Right ventricle myocardium superior (tissue), 1 donor: ENCODE measurements around the gene WNT3A. TPM values are rescaled to one million over a fixed set of nuclear protein-coding genes. Genes with fewer than 3 reads are reported as not detected.
A peak's percentile ranks its signal among the peaks of the same experiment; 100 is the strongest.

Experiments used
- ATAC-seq: fragments of 200-7000 bp; cut with Tn5 transposase; one replicate; pipeline ENCODE4 v1.9.1; 2020; ENCODE audit warnings: mild to moderate bottlenecking; ENCODE audit not compliant: poor library complexity
- DNase-seq: peaks from one replicate; pipeline ENCODE4 v3.0.0-alpha.2; 2020
- intact Hi-C: fragments of 100-400 bp; cut with DNase I; formaldehyde crosslinking; loops from one replicate; pipeline ENCODE4 v1.11.2; 2022
- total RNA-seq: library from RNA; stranded (reverse); fragmentation: NEBNext Ultra II Directional; extraction: Animal tissue kit (Norgen Biotek cat#: 25700); gene quantifications from one replicate; pipeline ENCODE4 v1.2.1, GENCODE V29; 2021
- donor health status: DM: no; HTN: yes; CAD: no; lungs with severe emphysema.

Gene WNT3A
- total RNA-seq, 1 donor from 2014 or later: not detected

GRCh38 chr1:228085287-228085951 lies 78.6 kb downstream of the WNT3A start:
- peak; percentile 36 for DNase-seq
- intact Hi-C loops: no loop called here
- peak; percentile 3 for ATAC-seq

- ATAC-seq (no peak), DNase-seq (peak; percentile 65)
These were observed 81.0 kb downstream of the WNT3A start for GRCh38 chr1:228087771-228088251.

GRCh38 chr1:228088586-228089498 lies 82.0 kb downstream of the WNT3A start:
- ATAC-seq: no peak
- intact Hi-C loops: no loop called here
- DNase-seq: peak; percentile 41

More at GRCh38 chr1:228087771-228088251, 81.0 kb downstream of the WNT3A start:
- intact Hi-C loops: no loop called here

DNA sequence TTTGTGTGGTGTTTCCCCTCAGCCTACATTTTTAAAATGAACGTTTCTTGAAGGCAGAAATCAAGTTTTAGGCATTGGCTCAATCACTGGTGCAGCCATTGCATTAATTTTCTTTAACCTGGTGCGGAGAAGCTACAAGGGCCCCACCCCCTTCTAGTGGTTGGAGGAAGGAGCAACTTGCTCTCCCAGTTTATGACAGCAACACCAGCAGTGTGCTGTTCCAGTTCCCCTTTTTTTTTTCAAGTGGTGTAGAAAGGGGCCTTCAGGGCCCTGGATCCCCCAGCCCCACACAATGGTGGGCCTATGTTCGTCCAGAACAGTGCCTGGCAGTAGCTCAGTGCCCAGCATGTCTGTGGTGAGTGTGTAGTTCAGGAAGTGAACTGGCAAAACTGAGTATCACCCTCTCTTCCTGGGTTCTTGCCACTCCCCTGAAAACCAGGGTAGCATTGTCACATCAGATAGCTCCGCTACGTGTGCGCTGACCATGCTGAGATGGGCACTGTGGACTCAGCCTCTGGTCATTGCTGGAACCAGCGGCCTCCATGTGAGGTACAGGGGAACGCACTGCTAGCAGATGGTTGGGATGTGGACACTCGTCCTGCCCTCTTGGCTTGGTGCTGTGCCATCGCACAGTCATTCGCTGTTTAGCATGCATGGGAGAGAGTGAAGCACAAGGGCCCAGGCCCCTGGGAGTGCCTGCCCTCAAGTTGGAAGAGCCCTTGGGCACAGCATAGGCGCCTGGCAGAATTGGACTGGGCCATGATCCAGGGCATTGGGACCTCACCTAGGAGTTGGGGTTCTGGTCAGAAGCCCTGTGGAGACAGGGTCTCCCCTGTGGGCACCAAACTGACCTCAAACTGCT lies 83.0 kb downstream of the WNT3A start:
- intact Hi-C loops: no loop called here
- no peak for ATAC-seq
- peak; percentile 38 for DNase-seq

DNA sequence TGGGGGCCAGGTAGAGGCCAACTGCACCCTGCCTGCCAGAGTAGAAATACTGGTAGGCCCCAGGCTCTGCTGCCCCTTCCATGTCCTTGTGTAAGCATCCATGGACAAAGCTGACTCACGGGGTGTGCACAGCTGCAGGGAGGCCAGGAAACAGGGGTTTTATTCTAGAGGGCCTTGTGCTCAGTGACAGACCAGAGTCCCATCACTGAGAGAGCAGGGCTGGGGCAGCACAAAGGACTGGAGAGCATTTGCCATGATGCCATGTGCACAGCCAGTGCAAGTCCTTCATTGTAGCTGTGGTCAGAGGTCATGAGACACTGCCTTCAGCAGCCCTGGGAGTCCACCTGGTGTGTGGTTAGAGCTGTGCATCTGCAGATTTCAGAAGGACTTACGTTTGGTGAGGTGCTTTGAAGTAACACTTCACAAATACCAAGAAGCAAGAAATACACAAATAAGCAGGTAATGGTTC lies 83.8 kb downstream of the WNT3A start:
- DNase-seq (peak; percentile 31), ATAC-seq (no peak)
- intact Hi-C loops: no loop called here

GRCh38 chr1:228091084-228091483 lies 84.3 kb downstream of the WNT3A start:
- no peak for ATAC-seq
- DNase-seq: no peak
- intact Hi-C loops: no loop called here

DNA sequence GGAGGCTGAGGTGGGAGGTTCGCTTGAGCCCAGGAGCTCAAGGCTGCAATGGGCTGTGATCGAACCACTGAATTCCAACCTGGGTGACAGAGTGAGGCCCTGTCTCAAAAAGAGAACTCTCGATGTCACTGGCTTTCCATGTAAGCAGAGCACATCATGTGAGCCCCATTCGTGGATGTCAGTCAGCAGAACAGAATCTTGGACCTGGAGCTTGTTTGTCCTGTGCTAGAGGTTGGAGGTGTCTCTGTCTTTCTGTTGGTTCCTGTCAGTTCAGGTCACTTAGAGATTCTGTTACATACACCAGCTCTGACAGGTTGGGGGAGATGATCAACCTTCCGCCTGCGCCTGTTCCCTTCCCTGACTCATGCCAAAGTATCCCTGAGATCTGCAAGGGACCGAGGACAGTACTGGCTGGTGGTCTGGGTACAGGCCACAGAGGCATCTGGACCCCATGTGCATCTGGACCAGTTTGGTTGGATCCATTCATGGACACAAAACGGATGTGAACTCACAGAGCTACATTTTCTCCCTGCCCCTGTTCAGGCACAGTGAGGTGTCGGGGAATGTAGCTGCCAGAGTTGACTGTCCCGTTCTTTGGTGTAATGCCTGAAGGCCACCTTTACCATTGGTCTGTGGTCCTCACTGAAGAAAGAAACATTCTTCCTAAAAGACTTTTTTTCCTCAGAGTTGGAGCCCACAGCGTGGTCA lies 85.7 kb downstream of the WNT3A start:
- no peak for ATAC-seq
- intact Hi-C loops: no loop called here
- peak; percentile 8 for DNase-seq

DNA sequence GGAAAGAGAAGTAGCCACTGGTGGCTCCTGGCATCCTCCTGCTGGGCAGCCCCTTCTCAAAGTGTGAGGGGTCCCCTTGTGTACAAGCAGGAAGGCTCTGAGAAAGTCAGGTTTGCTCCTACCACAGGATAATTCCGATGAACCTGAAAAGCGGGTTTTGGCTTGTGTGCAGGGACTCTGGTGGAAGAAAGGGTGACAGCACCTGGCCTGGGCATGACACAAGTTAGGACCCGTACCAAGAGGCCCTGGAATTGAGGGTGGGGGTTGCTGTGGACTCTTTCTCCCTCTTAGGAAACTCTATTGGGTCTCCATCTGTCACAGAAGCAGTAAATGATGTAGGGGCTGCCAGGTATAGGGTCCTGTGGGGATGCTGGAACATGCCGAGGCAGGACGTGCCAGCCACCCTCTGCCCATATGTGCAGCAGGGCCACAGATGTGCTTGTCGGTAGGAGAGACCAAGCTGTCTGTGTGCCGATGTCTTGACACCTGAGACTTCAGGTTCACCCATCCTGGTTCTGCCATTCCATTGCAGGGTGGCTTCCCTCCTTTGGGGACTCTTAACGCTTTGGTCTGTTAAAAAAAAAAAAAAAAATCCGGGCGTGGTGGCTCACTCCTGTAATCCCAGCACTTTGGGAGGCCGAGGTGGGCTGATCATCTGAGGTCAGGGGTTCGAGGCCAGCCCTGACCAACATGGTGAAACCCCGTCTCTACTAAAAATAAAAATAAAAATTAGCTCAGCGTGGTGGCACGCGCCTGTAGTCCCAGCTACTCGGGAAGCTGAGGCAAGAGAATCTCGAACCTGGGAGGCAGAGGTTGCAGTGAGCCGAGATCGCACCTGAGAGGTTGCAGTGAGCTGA lies 86.5 kb downstream of the WNT3A start:
- DNase-seq (peak; percentile 16), ATAC-seq (no peak)
- intact Hi-C loops: no loop called here

DNA sequence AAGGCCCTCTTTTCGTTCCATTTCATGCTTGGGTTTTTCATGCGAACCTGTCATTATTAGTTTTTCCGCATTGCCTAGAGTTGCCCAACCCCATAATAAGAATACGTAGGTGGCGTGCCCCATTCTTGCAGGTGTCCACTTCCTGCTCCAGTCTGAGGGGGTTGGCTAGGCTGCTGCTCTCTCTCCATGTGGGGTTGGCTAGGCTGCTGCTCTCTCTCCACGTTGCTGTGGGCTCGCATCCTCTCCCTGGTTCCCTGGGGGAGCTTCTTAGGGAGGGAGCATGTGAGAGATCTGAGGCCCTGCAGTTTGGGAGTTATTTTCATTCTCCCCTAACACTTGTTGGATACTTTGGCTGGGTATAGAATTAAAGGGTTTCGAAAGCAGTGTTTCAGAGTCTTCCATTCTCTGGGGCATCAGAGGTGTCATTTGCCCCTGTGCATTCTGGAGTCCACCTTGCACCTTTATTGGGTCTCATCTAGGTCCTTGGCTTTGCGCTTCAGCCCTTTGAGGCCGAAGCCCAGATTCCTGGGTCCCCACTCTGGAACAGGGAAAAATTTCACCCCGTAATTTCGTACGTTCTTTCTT lies 87.7 kb downstream of the WNT3A start:
- intact Hi-C loops: no loop called here
- DNase-seq (no peak), ATAC-seq (no peak)

DNA sequence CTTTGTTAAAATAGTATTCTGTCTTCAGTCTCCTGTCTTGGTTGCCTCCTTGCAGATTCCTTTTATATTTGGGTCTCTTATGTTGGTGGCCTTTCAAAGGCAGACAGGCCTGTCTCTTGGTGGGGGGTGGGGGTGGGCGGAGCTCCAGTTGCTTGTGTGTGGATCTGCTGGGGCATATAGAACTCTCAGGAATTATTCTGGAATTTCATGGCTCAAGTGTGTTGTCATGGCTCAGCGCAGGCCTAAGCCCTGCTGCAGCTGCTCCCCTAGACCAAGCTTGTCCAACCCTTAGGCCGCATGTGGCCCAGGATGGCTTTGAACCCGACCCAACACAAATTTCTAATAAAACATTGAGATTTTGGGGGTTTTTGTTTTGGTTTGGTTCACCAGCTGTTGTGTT lies 88.4 kb downstream of the WNT3A start:
- ATAC-seq: no peak
- peak; percentile 17 for DNase-seq
- intact Hi-C loops: no loop called here

DNA sequence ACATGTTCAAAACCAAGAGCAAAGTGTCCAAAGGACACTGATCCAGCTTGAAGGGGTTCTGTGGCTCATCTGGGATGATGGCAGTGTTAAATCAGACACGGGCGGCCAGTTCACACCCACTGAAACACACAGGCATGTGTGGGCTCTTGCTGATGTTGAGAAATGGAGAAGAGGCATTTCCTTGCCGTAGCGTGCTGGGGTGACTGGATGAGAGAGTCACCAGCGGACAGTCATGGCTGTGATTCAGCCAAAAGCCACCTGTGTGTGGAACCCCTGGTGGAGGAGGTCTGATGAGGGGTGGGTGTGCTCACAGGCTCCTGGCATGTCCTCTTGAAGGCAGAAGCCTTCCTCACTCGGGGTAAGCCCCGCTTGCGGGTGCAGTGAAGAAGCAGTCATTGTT lies 89.1 kb downstream of the WNT3A start:
- peak; percentile 31 for DNase-seq
- no peak for ATAC-seq
- intact Hi-C loops: no loop called here

GRCh38 chr1:228096416-228097332 lies 89.9 kb downstream of the WNT3A start:
- DNase-seq: peak; percentile 40
- no peak for ATAC-seq
- intact Hi-C loops: no loop called here

GRCh38 chr1:228097333-228098081 lies 90.7 kb downstream of the WNT3A start:
- DNase-seq (peak; percentile 38), ATAC-seq (no peak)
- intact Hi-C loops: no loop called here

DNA sequence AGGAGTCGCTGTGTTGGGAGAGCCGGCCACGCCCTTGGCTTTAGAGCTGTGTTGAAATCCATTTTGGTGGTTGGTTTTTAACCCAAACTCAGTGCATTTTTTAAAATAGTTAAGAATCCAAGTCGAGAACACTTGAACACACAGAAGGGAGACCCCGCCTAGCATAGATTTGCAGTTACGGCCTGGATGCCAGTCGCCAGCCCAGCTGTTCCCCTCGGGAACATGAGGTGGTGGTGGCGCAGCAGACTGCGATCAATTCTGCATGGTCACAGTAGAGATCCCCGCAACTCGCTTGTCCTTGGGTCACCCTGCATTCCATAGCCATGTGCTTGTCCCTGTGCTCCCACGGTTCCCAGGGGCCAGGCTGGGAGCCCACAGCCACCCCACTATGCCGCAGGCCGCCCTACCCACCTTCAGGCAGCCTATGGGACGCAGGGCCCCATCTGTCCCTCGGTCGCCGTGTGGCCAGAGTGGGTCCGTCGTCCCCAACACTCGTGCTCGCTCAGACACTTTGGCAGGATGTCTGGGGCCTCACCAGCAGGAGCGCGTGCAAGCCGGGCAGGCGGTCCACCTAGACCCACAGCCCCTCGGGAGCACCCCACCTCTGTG lies 91.6 kb downstream of the WNT3A start:
- intact Hi-C loops: no loop called here
- peak; percentile 35 for DNase-seq
- no peak for ATAC-seq

DNA sequence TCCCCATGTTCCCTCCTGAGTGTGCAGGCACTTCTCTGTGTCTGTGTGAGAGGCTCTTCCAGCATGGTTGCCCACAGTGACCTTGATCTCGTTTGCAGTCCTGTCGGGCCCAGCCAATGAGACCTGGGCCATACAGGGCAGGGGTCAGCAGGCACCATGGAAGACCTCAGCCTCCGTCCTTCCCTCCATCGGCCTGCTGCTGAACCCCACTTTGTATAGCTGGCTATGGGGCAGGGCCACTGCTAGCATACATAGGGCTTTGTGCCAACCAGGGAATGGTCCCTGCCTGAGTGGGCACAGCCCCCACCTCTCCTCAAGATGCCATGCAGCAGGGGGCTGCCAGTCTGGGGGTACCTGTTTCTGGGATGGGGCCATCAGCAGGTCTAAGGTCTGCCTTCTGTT lies 92.5 kb downstream of the WNT3A start:
- DNase-seq (peak; percentile 31), ATAC-seq (no peak)
- intact Hi-C loops: no loop called here
